Esophagus muscularis mucosa (tissue), 4 donors: ENCODE data around the gene ICE1. TPM values are rescaled to one million over a fixed set of nuclear protein-coding genes. Genes with fewer than 3 reads are reported as not detected.

Source experiments
- DNase-seq: peaks from one replicate; pipeline ENCODE4 v3.0.0-alpha.2; 2017; ENCODE audit errors: extremely low spot score
- H3K27ac ChIP-seq, 4 donors: fragments of 200-600 bp; sonication (generic); replicated peaks in 1 of 4; 1 replicate in 3 of 4; 2 replicates in 1 of 4; pipeline ENCODE4 v1.5.1; 2016 to 2019; ENCODE audit warnings: mild to moderate bottlenecking in 1 of 4
- H3K27me3 ChIP-seq, 4 donors: fragments of 200-600 bp; sonication (generic); one replicate each; pipeline versions ENCODE4 v1.5.1 to v1.6.0; 2016 to 2019
- H3K36me3 ChIP-seq, 4 donors: fragments of 200-600 bp; sonication (generic); one replicate each; pipeline ENCODE4 v1.5.1; 2016 to 2019
- H3K4me1 ChIP-seq, 4 donors: fragments of 200-600 bp; sonication (generic); one replicate each; pipeline ENCODE4 v1.5.1; 2016 to 2019
- H3K4me3 ChIP-seq, 4 donors: fragments of 200-600 bp; sonication (generic); 1 replicate in 2 of 4; 2 replicates in 2 of 4; pipeline ENCODE4 v1.5.1; 2016 to 2019; ENCODE audit warnings: mild to moderate bottlenecking in 4 of 4, moderate library complexity in 1 of 4
- H3K9me3 ChIP-seq, 4 donors: fragments of 200-600 bp; sonication (generic); 1 replicate in 3 of 4; 2 replicates in 1 of 4; pipeline ENCODE4 v1.5.1; 2016 to 2019
- EP300 ChIP-seq: sonication (generic); formaldehyde crosslinking; IDR thresholded peaks from one replicate; pipeline ENCODE4 v1.6.1; 2017; ENCODE audit warnings: antibody characterized with exemption
- POLR2A ChIP-seq: fragments of 450-650 bp; IDR thresholded peaks from one replicate; pipeline ENCODE4 v1.6.1; 2017; ENCODE audit warnings: antibody characterized with exemption, moderate library complexity, mild to moderate bottlenecking, low read depth
- POLR2AphosphoS5 ChIP-seq, 2 donors: sonication (generic); formaldehyde crosslinking; IDR thresholded peaks; one replicate each; pipeline ENCODE4 v1.6.1; 2017; ENCODE audit warnings: antibody characterized with exemption in 2 of 2
- WGBS: methylation state at CpG from one replicate; pipeline ENCODE4 v1.1.5; 2018; 5-methylcytosine and 5-hydroxymethylcytosine counted together
- intact Hi-C: fragments of 100-400 bp; cut with DNase I; formaldehyde crosslinking; loops from one replicate; pipeline ENCODE4 v1.15.1; 2023
- total RNA-seq, 4 donors: library from RNA; depleted of rRNA; stranded (reverse); fragments of >200 nt; gene quantifications; one replicate each; pipeline versions ENCODE4 v1.1.0 to v1.2.1, GENCODE V29; 2016
- TF ChIP-seq, protein P1 (sequence below), 3 experiments: fragments of 200-600 bp in 2 of 3; fragments of 450-650 bp in 1 of 3; sonication (generic) in 2 of 3; IDR thresholded peaks; one replicate each; pipeline ENCODE4 v1.5.1; 2017 to 2019; ENCODE audit warnings: antibody characterized with exemption in 3 of 3, mild to moderate bottlenecking in 2 of 3, moderate library complexity in 1 of 3

The ICE1 gene
- total RNA-seq, 4 donors from 2014 or later, result 27.6 to 31.6 (median 30.1) TPM

DNA sequence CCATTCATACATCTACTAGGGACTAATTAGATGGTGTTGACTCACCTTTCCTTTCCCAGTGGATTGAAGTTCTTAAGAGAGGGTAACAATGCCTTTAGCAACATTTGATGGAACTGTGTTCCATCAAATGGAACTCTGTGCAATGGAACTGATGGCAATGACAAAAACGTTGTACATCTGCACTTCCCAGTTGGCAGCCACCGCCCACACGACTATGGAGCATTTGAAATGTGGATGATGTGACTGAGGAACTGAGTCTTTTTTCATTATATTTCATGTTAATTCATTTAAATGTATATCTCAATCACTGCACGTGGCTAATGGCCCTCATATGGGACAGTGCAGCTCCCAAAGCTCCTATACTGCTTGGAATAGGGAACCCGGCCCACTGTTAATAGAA, 39.0 kb upstream of the ICE1 start:
- Histone ChIP-seq H3K4me3 (no peak overlapping the region), H3K36me3 (no peaks in the 10 kb centered on the region), H3K27ac (no peak overlapping the region), H3K27me3 (no peaks in the 10 kb centered on the region), H3K9me3 (no peaks in the 10 kb centered on the region), H3K4me1 (peaks cover 0 to 19% (median 15%) of the 10 kb centered on the region in 4 donors)
- DNase-seq, result no peak
- 80% methylated on average over 5 of the region's 5 CpGs for WGBS
- TF ChIP-seq EP300 (no peak), POLR2A (no peak)
- intact Hi-C loops, result no loop called here

DNA sequence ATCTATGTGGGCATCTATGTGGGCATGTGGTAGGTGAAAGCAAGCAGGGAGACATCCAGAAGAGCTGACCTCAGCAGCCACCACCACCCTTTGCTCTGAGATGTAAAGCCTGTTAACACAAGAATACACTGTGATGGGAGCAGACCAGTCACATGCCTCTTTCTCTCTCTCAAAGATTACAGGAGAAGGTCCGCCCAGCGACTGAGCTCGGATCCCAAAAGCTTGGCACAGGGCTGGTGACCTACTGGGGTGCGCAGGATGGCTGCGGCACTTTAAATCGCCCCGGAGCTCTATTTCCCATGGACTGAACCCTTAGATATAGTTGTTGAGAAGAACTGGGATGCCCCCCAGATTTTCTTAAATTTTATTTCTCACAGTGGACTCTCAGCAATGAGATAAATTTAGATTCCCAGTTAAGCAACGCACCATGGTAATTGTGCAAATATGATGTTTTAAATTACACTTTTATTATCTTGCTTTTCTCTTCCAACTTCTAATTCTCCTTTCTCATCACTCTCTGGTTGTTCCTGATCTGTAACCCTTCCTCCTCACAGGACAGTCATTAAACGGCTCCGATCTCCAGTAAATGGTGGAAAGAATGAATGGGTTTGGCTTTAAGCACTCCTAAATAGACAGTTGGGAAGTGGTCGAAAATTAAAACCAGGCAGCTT, 37.7 kb upstream of the ICE1 start:
- Histone ChIP-seq H3K36me3 (no peaks in the 10 kb centered on the region), H3K9me3 (no peaks in the 10 kb centered on the region), H3K27ac (no peak overlapping the region), H3K4me1 (peaks cover 0 to 19% (median 15%) of the 10 kb centered on the region in 4 donors), H3K4me3 (no peak overlapping the region), H3K27me3 (no peaks in the 10 kb centered on the region)
- WGBS, result 83% methylated on average over 11 of the region's 11 CpGs
- intact Hi-C loops, result no loop called here
- TF ChIP-seq POLR2AphosphoS5 (IDR thresholded peaks at IDR 0.05) (no peak), POLR2A (no peak), EP300 (no peak)
- TF ChIP-seq, protein P1, sequence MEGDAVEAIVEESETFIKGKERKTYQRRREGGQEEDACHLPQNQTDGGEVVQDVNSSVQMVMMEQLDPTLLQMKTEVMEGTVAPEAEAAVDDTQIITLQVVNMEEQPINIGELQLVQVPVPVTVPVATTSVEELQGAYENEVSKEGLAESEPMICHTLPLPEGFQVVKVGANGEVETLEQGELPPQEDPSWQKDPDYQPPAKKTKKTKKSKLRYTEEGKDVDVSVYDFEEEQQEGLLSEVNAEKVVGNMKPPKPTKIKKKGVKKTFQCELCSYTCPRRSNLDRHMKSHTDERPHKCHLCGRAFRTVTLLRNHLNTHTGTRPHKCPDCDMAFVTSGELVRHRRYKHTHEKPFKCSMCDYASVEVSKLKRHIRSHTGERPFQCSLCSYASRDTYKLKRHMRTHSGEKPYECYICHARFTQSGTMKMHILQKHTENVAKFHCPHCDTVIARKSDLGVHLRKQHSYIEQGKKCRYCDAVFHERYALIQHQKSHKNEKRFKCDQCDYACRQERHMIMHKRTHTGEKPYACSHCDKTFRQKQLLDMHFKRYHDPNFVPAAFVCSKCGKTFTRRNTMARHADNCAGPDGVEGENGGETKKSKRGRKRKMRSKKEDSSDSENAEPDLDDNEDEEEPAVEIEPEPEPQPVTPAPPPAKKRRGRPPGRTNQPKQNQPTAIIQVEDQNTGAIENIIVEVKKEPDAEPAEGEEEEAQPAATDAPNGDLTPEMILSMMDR (IDR thresholded peaks at IDR 0.05), result no peak
- no peak for DNase-seq

GRCh38 chr5:5385331-5385662, 37.2 kb upstream of the ICE1 start:
- 77% methylated on average over 8 of the region's 8 CpGs for WGBS
- Histone ChIP-seq H3K4me1 (peaks cover 0 to 19% (median 15%) of the 10 kb centered on the region in 4 donors), H3K27me3 (no peaks in the 10 kb centered on the region), H3K9me3 (no peaks in the 10 kb centered on the region), H3K27ac (no peak overlapping the region), H3K36me3 (no peaks in the 10 kb centered on the region), H3K4me3 (no peak overlapping the region)
- DNase-seq, result no peak
- intact Hi-C loops, result no loop called here
- TF ChIP-seq POLR2A, result no peak
- no peak for TF ChIP-seq EP300
- no peak for TF ChIP-seq POLR2AphosphoS5 (IDR thresholded peaks at IDR 0.05)
- TF ChIP-seq, protein P1 (IDR thresholded peaks at IDR 0.05), result no peak

DNA sequence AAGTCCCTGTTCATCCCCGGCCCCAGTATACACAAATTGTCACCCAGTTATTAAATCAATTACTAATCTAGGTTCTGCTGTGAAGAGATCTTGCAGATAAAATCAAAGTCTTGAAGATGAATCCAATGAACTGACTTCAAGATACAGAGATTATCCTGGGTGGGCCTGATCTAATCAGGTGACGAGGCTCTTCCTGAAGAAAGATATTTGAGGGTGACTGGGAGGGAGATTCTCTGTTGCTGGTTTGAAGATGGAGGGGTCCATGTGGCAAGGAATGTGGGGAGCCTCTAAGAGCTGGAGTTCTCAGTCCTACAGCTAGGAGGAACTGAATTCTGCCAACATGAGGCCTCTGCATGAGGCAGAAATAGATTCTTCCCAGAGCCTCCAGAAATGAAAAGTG, 36.1 kb upstream of the ICE1 start:
- WGBS, result 90% methylated on average over 2 of the region's 2 CpGs
- no peak for DNase-seq
- TF ChIP-seq POLR2AphosphoS5 (IDR thresholded peaks at IDR 0.05) (no peak), POLR2A (no peak), EP300 (no peak)
- TF ChIP-seq, protein P1 (IDR thresholded peaks at IDR 0.05), result no peak
- Histone ChIP-seq H3K27me3 (no peaks in the 10 kb centered on the region), H3K36me3 (no peaks in the 10 kb centered on the region), H3K27ac (no peak overlapping the region), H3K4me3 (no peak overlapping the region), H3K9me3 (no peaks in the 10 kb centered on the region), H3K4me1 (peaks cover 0 to 10% (median 7%) of the 10 kb centered on the region in 4 donors)
- intact Hi-C loops, result no loop called here

- intact Hi-C loops, result no loop called here
- Histone ChIP-seq H3K27ac (no peak overlapping the region), H3K4me3 (no peak overlapping the region), H3K9me3 (no peaks in the 10 kb centered on the region), H3K27me3 (no peaks in the 10 kb centered on the region), H3K36me3 (no peaks in the 10 kb centered on the region), H3K4me1 (peaks cover 0 to 1% (median 0%) of the 10 kb centered on the region in 4 donors)
- TF ChIP-seq POLR2A (no peak), POLR2AphosphoS5 (IDR thresholded peaks at IDR 0.05) (no peak), EP300 (no peak)
- TF ChIP-seq, protein P1 (IDR thresholded peaks at IDR 0.05), result no peak
- 93% methylated on average over 2 of the region's 2 CpGs for WGBS
- DNase-seq, result no peak
Measured at GRCh38 chr5:5387192-5387591, 35.3 kb upstream of the ICE1 start.
